K562 (cell line): ENCODE measurements around the gene RNF144A. TPM values are rescaled to one million over a fixed set of nuclear protein-coding genes. Genes with fewer than 3 reads are reported as not detected.

ENCODE experiments used
- BCL6 ChIP-seq: fragments of 250-450 bp; sonication (Bioruptor Pico); IDR thresholded peaks from 2 replicates; pipeline ENCODE4 v1.4.0; 2020
- CHD1 ChIP-seq: fragments of 200-600 bp; sonication (generic); IDR thresholded peaks from one replicate; pipeline ENCODE4 v1.6.1; 2012; ENCODE audit warnings: mild to moderate bottlenecking, moderate library complexity, low read length, inconsistent platforms
- FOXP1 ChIP-seq: sonication (generic); formaldehyde crosslinking; IDR thresholded peaks from 2 replicates; pipeline ENCODE4 v1.8.0; 2022; ENCODE audit warnings: mild to moderate bottlenecking, missing genetic modification reagents
- HDGF ChIP-seq: fragments of 450-650 bp; IDR thresholded peaks from 2 replicates; pipeline ENCODE4 v1.6.1; 2016
- KHSRP ChIP-seq: fragments of 450-650 bp; IDR thresholded peaks from 2 replicates; pipeline ENCODE4 v1.6.1; 2017
- MTF1 ChIP-seq: fragments of 250-450 bp; sonication (Bioruptor Pico); IDR thresholded peaks from 2 replicates; pipeline ENCODE4 v1.9.0; 2021; ENCODE audit warnings: moderate library complexity, mild to moderate bottlenecking, inconsistent platforms, borderline replicate concordance
- OTX1 ChIP-seq: fragments of 450-650 bp; formaldehyde crosslinking; IDR thresholded peaks from 2 replicates; pipeline ENCODE4 v1.4.0; 2022; ENCODE audit warnings: mild to moderate bottlenecking
- RNF2 ChIP-seq: sonication (generic); IDR thresholded peaks from 2 replicates; pipeline ENCODE4 v1.6.1; 2016
- TFAM ChIP-seq: fragments of 250-450 bp; sonication (Bioruptor Pico); conservative IDR thresholded peaks from 2 replicates; pipeline ENCODE4 v1.5.0; 2021; ENCODE audit warnings: mild to moderate bottlenecking, moderate library complexity
- ZNF224 ChIP-seq: sonication (generic); formaldehyde crosslinking; IDR thresholded peaks from 2 replicates; pipeline ENCODE4 v1.8.0; 2022; ENCODE audit warnings: mild to moderate bottlenecking, missing genetic modification reagents
- polyA plus RNA-seq, 8 experiments: library from polyadenylated mRNA; depleted of rRNA in 4 of 8; stranded (reverse) in 5 of 8; unstranded in 3 of 8; fragments of >200 nt; fragmentation: Nextera tagmentation in 2 of 8; fragmentation: Illumina TruSeq in 1 of 8; extraction: Ambion mirVana in 2 of 8; extraction: Trizol in 1 of 8; gene quantifications; 2 replicates each; pipeline versions ENCODE4 v1.2.1 to v1.2.3, GENCODE V29; 2011 to 2014; ENCODE audit warnings: inconsistent platforms in 1 of 8, missing spikeins in 1 of 8
- total RNA-seq, 7 experiments: library from RNA; depleted of rRNA in 6 of 7; stranded (reverse); fragments of >200 nt in 6 of 7; fragmentation: Illumina TruSeq in 2 of 7; extraction: Trizol in 2 of 7; gene quantifications; 2 replicates each; pipeline versions ENCODE4 v1.2.1 to v1.2.3, GENCODE V29; 2011 to 2021; ENCODE audit warnings: low replicate concordance in 1 of 7
- TF ChIP-seq, protein P1 (sequence below), 2 experiments: fragments of 450-650 bp; formaldehyde crosslinking in 1 of 2; IDR thresholded peaks; 2 replicates each; pipeline versions ENCODE4 v1.4.0 to v1.6.1; 2014 to 2020; ENCODE audit warnings: mild to moderate bottlenecking in 2 of 2, borderline replicate concordance in 1 of 2, low read depth in 1 of 2
- TF ChIP-seq, protein P2 (sequence below): fragments of 450-650 bp; formaldehyde crosslinking; IDR thresholded peaks from 2 replicates; pipeline ENCODE4 v1.4.0; 2022; ENCODE audit warnings: mild to moderate bottlenecking, moderate library complexity
- TF ChIP-seq, protein P3 (sequence below): fragments of 450-650 bp; IDR thresholded peaks from 2 replicates; pipeline ENCODE4 v1.6.1; 2014; ENCODE audit warnings: low read depth, mild to moderate bottlenecking, moderate library complexity, borderline replicate concordance
- TF ChIP-seq, protein P4 (sequence below): sonication (generic); formaldehyde crosslinking; IDR thresholded peaks from 2 replicates; pipeline ENCODE4 v1.4.0; 2020; ENCODE audit warnings: mild to moderate bottlenecking, missing genetic modification reagents
- TF ChIP-seq, protein P5 (sequence below): fragments of 250-450 bp; sonication (Bioruptor Pico); IDR thresholded peaks from 2 replicates; pipeline ENCODE4 v1.4.0; 2020; ENCODE audit warnings: mild to moderate bottlenecking, moderate library complexity

Gene RNF144A
- total and polyA plus RNA-seq, 9 of the 15 experiments (the other 6 are each of a cell fraction or from before 2014, with no cell fraction given), result 0.96 to 11.3 (median 6.2) TPM

DNA sequence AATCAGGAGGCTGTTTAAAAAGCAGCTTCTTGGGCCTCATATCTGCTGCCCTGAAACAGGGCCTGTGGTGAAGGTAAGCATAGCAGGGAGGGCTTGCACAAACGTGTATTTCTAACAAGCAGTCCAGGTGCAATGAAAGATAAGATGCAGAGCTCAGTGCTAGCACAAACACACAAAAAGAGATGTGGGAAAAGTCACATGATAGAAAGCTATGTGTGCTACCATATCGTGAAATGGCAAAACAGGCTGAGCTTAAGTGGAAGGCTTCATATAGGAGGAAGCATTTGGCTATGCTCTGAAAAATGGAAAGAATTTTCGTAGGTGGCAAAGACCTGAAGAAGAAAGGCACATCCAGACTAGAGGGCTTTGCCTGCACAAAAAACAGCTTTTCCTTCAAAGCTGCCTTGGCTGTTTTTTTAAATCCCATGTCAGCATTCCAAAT is 29.4 kb upstream of the RNF144A start (continued):
- TF ChIP-seq, protein P1, sequence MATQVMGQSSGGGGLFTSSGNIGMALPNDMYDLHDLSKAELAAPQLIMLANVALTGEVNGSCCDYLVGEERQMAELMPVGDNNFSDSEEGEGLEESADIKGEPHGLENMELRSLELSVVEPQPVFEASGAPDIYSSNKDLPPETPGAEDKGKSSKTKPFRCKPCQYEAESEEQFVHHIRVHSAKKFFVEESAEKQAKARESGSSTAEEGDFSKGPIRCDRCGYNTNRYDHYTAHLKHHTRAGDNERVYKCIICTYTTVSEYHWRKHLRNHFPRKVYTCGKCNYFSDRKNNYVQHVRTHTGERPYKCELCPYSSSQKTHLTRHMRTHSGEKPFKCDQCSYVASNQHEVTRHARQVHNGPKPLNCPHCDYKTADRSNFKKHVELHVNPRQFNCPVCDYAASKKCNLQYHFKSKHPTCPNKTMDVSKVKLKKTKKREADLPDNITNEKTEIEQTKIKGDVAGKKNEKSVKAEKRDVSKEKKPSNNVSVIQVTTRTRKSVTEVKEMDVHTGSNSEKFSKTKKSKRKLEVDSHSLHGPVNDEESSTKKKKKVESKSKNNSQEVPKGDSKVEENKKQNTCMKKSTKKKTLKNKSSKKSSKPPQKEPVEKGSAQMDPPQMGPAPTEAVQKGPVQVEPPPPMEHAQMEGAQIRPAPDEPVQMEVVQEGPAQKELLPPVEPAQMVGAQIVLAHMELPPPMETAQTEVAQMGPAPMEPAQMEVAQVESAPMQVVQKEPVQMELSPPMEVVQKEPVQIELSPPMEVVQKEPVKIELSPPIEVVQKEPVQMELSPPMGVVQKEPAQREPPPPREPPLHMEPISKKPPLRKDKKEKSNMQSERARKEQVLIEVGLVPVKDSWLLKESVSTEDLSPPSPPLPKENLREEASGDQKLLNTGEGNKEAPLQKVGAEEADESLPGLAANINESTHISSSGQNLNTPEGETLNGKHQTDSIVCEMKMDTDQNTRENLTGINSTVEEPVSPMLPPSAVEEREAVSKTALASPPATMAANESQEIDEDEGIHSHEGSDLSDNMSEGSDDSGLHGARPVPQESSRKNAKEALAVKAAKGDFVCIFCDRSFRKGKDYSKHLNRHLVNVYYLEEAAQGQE (IDR thresholded peaks at IDR 0.05; ENCODE audit: borderline replicate concordance), result peak; percentile 24; the same call in 1 of the 2 replicates
- TF ChIP-seq, protein P1 (CRISPR knock-in tag; IDR thresholded peaks at IDR 0.05; ENCODE audit: low read depth), result no peak
- TF ChIP-seq, protein P2, sequence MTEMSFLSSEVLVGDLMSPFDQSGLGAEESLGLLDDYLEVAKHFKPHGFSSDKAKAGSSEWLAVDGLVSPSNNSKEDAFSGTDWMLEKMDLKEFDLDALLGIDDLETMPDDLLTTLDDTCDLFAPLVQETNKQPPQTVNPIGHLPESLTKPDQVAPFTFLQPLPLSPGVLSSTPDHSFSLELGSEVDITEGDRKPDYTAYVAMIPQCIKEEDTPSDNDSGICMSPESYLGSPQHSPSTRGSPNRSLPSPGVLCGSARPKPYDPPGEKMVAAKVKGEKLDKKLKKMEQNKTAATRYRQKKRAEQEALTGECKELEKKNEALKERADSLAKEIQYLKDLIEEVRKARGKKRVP (CRISPR knock-in tag), result peak; percentile 52; the same call in 1 of the 2 replicates
- TF ChIP-seq, protein P3, sequence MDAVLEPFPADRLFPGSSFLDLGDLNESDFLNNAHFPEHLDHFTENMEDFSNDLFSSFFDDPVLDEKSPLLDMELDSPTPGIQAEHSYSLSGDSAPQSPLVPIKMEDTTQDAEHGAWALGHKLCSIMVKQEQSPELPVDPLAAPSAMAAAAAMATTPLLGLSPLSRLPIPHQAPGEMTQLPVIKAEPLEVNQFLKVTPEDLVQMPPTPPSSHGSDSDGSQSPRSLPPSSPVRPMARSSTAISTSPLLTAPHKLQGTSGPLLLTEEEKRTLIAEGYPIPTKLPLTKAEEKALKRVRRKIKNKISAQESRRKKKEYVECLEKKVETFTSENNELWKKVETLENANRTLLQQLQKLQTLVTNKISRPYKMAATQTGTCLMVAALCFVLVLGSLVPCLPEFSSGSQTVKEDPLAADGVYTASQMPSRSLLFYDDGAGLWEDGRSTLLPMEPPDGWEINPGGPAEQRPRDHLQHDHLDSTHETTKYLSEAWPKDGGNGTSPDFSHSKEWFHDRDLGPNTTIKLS, result no peak
- TF ChIP-seq BCL6 (CRISPR knock-in tag), result no peak
- TF ChIP-seq RNF2, result peak; percentile 80
- TF ChIP-seq, protein P4, sequence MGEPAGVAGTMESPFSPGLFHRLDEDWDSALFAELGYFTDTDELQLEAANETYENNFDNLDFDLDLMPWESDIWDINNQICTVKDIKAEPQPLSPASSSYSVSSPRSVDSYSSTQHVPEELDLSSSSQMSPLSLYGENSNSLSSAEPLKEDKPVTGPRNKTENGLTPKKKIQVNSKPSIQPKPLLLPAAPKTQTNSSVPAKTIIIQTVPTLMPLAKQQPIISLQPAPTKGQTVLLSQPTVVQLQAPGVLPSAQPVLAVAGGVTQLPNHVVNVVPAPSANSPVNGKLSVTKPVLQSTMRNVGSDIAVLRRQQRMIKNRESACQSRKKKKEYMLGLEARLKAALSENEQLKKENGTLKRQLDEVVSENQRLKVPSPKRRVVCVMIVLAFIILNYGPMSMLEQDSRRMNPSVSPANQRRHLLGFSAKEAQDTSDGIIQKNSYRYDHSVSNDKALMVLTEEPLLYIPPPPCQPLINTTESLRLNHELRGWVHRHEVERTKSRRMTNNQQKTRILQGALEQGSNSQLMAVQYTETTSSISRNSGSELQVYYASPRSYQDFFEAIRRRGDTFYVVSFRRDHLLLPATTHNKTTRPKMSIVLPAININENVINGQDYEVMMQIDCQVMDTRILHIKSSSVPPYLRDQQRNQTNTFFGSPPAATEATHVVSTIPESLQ (CRISPR knock-in tag), result no peak
- TF ChIP-seq MTF1 (CRISPR knock-in tag), result no peak
- TF ChIP-seq, protein P5, sequence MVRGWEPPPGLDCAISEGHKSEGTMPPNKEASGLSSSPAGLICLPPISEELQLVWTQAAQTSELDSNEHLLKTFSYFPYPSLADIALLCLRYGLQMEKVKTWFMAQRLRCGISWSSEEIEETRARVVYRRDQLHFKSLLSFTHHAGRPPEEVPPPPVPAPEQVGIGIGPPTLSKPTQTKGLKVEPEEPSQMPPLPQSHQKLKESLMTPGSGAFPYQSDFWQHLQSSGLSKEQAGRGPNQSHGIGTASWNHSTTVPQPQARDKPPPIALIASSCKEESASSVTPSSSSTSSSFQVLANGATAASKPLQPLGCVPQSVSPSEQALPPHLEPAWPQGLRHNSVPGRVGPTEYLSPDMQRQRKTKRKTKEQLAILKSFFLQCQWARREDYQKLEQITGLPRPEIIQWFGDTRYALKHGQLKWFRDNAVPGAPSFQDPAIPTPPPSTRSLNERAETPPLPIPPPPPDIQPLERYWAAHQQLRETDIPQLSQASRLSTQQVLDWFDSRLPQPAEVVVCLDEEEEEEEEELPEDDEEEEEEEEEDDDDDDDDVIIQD (CRISPR knock-in tag), result peak; percentile 61; the same call in 1 of the 2 replicates
- TF ChIP-seq TFAM, result no peak
- TF ChIP-seq ZNF224, result no peak
- no peak for TF ChIP-seq HDGF
- no peak for TF ChIP-seq FOXP1
- no peak for TF ChIP-seq OTX1 (CRISPR knock-in tag)
- TF ChIP-seq KHSRP, result no peak
- TF ChIP-seq CHD1, result no peak
